B cell (primary cell): ENCODE data around the gene BAHCC1. TPM values are rescaled to one million over a fixed set of nuclear protein-coding genes. Genes with fewer than 3 reads are reported as not detected.

Experiments used
- ATAC-seq: fragments of 200-7000 bp; cut with Tn5 transposase; one replicate; pipeline ENCODE4 v1.10.0; 2021; ENCODE audit warnings: low read depth, mild to moderate bottlenecking, moderate number of reproducible peaks, moderate library complexity
- CTCF ChIA-PET: fragments of 350-600 bp; sonication (Branson Sonifier 250); formaldehyde crosslinking; loops from one replicate; lab custom pipeline; 2021; ENCODE audit warnings: antibody characterized with exemption, inconsistent platforms; lab: Charles Lee
- POLR2A ChIA-PET: fragments of 350-600 bp; sonication (Branson Sonifier 250); formaldehyde crosslinking; loops from one replicate; lab custom pipeline; 2021; ENCODE audit warnings: antibody characterized with exemption; lab: Charles Lee
- DNase-seq: peaks from one replicate; pipeline ENCODE4 v3.0.0; 2013
- H2AFZ ChIP-seq: 2 replicates; pipeline ENCODE4 v1.6.1; 2012; ENCODE audit warnings: mild to moderate bottlenecking, low read depth, low read length; ENCODE audit not compliant: insufficient read depth, poor library complexity, severe bottlenecking
- H3K27ac ChIP-seq, 2 donors: 1 replicate in 1 of 2; 2 replicates in 1 of 2; pipeline ENCODE4 v1.5.1; 2012 to 2013; ENCODE audit warnings: low read length in 2 of 2, mild to moderate bottlenecking in 2 of 2, moderate library complexity in 1 of 2
- H3K27me3 ChIP-seq, 4 experiments: fragments of 200-600 bp in 1 of 4; sonication (generic) in 1 of 4; replicated peaks in 1 of 4; 1 replicate in 2 of 4; 2 replicates in 2 of 4; pipeline versions ENCODE4 v1.6.1 to v1.7.0; 2013 to 2016; ENCODE audit warnings: low read length in 3 of 4, mild to moderate bottlenecking in 2 of 4, mixed read lengths in 1 of 4, moderate library complexity in 1 of 4; ENCODE audit not compliant: insufficient read depth in 4 of 4, control insufficient read depth in 3 of 4; ENCODE audit errors: control extremely low read depth in 1 of 4
- H3K36me3 ChIP-seq, 2 experiments: replicated peaks in 1 of 2; 1 replicate in 1 of 2; 2 replicates in 1 of 2; pipeline versions ENCODE4 v1.6.1 to v1.7.1; 2013; ENCODE audit warnings: low read length in 1 of 2; ENCODE audit not compliant: insufficient read depth in 2 of 2, control insufficient read depth in 1 of 2; ENCODE audit errors: control extremely low read depth in 1 of 2, extremely low read depth in 1 of 2
- H3K4me1 ChIP-seq, 2 donors: fragments of 200-600 bp in 1 of 2; sonication (generic) in 1 of 2; 1 replicate in 1 of 2; 2 replicates in 1 of 2; pipeline versions ENCODE4 v1.5.1 to v1.6.1; 2013 to 2017; ENCODE audit warnings: low read length in 2 of 2; ENCODE audit not compliant: control insufficient read depth in 2 of 2, insufficient read depth in 2 of 2
- H3K4me2 ChIP-seq: replicated peaks from 2 replicates; pipeline ENCODE3; 2012; ENCODE audit warnings: mild to moderate bottlenecking, low read depth, low read length; ENCODE audit not compliant: poor library complexity, severe bottlenecking
- H3K4me3 ChIP-seq, 5 experiments: fragments of 200-600 bp in 1 of 5; sonication (generic) in 1 of 5; 1 replicate in 3 of 5; 2 replicates in 2 of 5; pipeline versions ENCODE4 v1.5.1 to v1.7.0; 2011 to 2016; ENCODE audit warnings: low read length in 4 of 5, mild to moderate bottlenecking in 4 of 5, low read depth in 2 of 5, control low read depth in 1 of 5, moderate library complexity in 1 of 5; ENCODE audit not compliant: insufficient read depth in 1 of 5; ENCODE audit errors: control extremely low read depth in 1 of 5, extremely low read depth in 1 of 5
- H3K79me2 ChIP-seq: fragments of 200-600 bp; sonication (generic); one replicate; pipeline ENCODE4 v1.6.0; 2016; ENCODE audit warnings: low read length; ENCODE audit not compliant: control insufficient read depth, insufficient read depth
- H3K9ac ChIP-seq: fragments of 200-600 bp; sonication (generic); 2 replicates; pipeline ENCODE4 v1.6.1; 2017; ENCODE audit warnings: mild to moderate bottlenecking, low read length, moderate library complexity
- H3K9me3 ChIP-seq, 3 donors: one replicate each; pipeline versions ENCODE4 v1.6.1 to v1.7.1; 2013; ENCODE audit warnings: low read length in 2 of 3; ENCODE audit not compliant: control insufficient read depth in 2 of 3, insufficient read depth in 1 of 3; ENCODE audit errors: control extremely low read depth in 1 of 3
- H4K20me1 ChIP-seq: 2 replicates; pipeline ENCODE4 v1.6.0; 2012; ENCODE audit warnings: mild to moderate bottlenecking, low read length; ENCODE audit not compliant: insufficient read depth, control insufficient read depth, poor library complexity, severe bottlenecking
- H3K27ac Mint-ChIP-seq: one replicate; pipeline ENCODE4 v1.8.0; 2021; ENCODE audit warnings: mixed read lengths
- H3K27me3 Mint-ChIP-seq: one replicate; pipeline ENCODE4 v1.8.0; 2021; ENCODE audit warnings: mixed read lengths
- H3K4me1 Mint-ChIP-seq: one replicate; pipeline ENCODE4 v1.8.0; 2021; ENCODE audit warnings: mixed read lengths
- H3K4me3 Mint-ChIP-seq: one replicate; pipeline ENCODE4 v1.8.0; 2021; ENCODE audit warnings: mixed read lengths
- H3K9me3 Mint-ChIP-seq: one replicate; pipeline ENCODE4 v1.8.0; 2022; ENCODE audit warnings: mixed read lengths; ENCODE audit not compliant: insufficient read depth
- CTCF ChIP-seq: fragments of 200-600 bp; IDR thresholded peaks from one replicate; pipeline ENCODE4 v1.8.0; 2022; ENCODE audit warnings: antibody characterized with exemption, mild to moderate bottlenecking
- EZH2 ChIP-seq: IDR thresholded peaks from 2 replicates; pipeline ENCODE4 v1.6.1; 2012; ENCODE audit warnings: borderline replicate concordance, low read depth, mild to moderate bottlenecking, moderate library complexity, low read length; ENCODE audit not compliant: insufficient read depth, poor library complexity, severe bottlenecking
- WGBS: methylation state at CpG from one replicate; pipeline ENCODE4 v1.1.5; 2013; ENCODE audit warnings: missing lambda C conversion rate; ENCODE audit not compliant: insufficient coverage; 5-methylcytosine and 5-hydroxymethylcytosine counted together
- intact Hi-C: fragments of 100-400 bp; cut with micrococcal nuclease; formaldehyde crosslinking; loops from one replicate; pipeline ENCODE4 v1.10.0; 2022
- polyA plus RNA-seq: library from polyadenylated mRNA; depleted of rRNA; stranded (reverse); fragments of >200 nt; gene quantifications from 2 replicates; pipeline ENCODE4 v1.2.3, GENCODE V29; 2012
- total RNA-seq, 2 donors: library from RNA; stranded (reverse); fragments of 120-200 nt in 1 of 2; gene quantifications; 1 replicate in 1 of 2; 2 replicates in 1 of 2; pipeline versions ENCODE4 v1.2.3 to v1.2.4, GENCODE V29; 2013 to 2022

The BAHCC1 gene
- total and polyA plus RNA-seq, 2 donors (not counting 1 experiment from before 2014, with no cell fraction given), result 0.12 to 0.48 TPM

DNA sequence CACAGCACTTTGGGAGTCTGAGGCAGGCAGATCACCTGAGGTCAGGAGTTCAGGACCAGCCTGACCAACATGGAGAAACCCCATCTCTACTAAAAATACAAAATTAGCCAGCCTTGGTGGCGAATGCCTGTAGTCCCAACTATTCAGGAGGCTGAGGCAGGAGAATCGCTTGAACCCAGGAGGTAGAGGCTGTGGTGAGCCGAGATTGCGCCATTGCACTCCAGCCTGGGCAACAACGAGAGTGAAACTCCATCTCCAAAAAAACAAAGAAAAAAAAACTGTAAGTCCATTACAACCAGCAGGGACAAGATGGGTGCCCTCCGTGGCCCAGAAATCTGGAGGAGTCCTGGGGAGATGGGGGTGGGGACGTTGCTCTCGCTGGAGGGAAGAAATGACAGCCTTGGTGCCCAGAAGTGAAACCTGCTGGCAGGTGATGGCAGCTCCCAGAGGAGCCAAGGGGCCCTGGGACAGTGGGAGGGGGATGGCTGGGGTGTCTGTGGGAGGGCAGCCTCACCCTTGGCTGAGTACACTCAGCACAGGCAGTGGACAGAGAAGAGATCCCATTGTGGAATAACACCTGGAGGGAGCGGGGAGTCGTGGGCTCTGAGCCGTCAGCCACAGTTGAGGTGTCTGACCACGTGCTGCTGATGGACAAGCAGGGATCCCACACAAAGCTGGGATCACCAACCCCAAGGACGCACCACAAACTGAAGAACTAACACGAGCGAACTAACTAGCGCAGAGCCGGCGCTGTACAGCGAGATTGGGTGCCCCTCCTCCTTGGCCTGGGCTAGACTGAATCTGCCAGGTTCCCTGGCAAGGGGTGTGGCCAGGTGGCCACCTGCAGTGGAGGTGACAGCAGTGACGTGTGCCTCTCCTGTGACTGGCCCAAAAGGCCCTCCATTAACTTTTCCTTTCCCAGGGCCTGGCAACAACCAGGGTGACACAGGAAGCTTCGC is 46.9 kb upstream of the BAHCC1 start:
- DNase-seq, result no peak
- intact Hi-C loops, result no loop called here
- WGBS, result 93% methylated on average over 20 of the region's 21 CpGs
- no peak for ATAC-seq
- no peak overlapping the region for H3K27ac Mint-ChIP-seq
- Histone ChIP-seq H3K9ac (no peak overlapping the region), H2AFZ (no peak overlapping the region), H3K4me2 (no peak overlapping the region), H3K27ac (no peak overlapping the region), H3K36me3 (no peaks in the 10 kb centered on the region), H3K27me3 (peaks cover 0 to 33% (median 15%) of the 10 kb centered on the region in 4 experiments), H4K20me1 (peaks cover 6% of the 10 kb centered on the region), H3K4me3 (no peak overlapping the region), H3K9me3 (peaks cover 0 to 24% (median 0%) of the 10 kb centered on the region in 3 donors), H3K4me1 (peaks cover 22 to 30% of the 10 kb centered on the region in 2 donors), H3K79me2 (no peaks in the 10 kb centered on the region)
- H3K9me3 Mint-ChIP-seq, result no peaks in the 10 kb centered on the region
- CTCF ChIA-PET, result interaction anchor here (0.7 kb wide), 1 partner anchor 159 kb away, joined by 3 read pairs; no protein-coding TSS in a partner anchor
- TF ChIP-seq EZH2 (no peak), CTCF (no peak)
- peaks cover 22% of the 10 kb centered on the region for H3K27me3 Mint-ChIP-seq
- POLR2A ChIA-PET, result no interaction called here
- peaks cover 19% of the 10 kb centered on the region for H3K4me1 Mint-ChIP-seq
- no peak overlapping the region for H3K4me3 Mint-ChIP-seq
